GM19468 (cell line): ENCODE measurements around the gene HNRNPA1.
A peak's percentile ranks its signal among the peaks of the same experiment; 100 is the strongest.
"Not testable (repeated sequence)": the region's sequence is repeated elsewhere in the genome, so short reads cannot be mapped to it uniquely, and the experiment has no call there.

ENCODE experiments used
- ATAC-seq: cut with Tn5 transposase; IDR thresholded peaks from one replicate; pipeline ENCODE4 v1.9.1; 2021; ENCODE audit warnings: mild to moderate bottlenecking, moderate library complexity, moderate number of reproducible peaks; ENCODE audit not compliant: unreplicated experiment; ENCODE audit errors: extremely low read depth

Gene HNRNPA1

DNA sequence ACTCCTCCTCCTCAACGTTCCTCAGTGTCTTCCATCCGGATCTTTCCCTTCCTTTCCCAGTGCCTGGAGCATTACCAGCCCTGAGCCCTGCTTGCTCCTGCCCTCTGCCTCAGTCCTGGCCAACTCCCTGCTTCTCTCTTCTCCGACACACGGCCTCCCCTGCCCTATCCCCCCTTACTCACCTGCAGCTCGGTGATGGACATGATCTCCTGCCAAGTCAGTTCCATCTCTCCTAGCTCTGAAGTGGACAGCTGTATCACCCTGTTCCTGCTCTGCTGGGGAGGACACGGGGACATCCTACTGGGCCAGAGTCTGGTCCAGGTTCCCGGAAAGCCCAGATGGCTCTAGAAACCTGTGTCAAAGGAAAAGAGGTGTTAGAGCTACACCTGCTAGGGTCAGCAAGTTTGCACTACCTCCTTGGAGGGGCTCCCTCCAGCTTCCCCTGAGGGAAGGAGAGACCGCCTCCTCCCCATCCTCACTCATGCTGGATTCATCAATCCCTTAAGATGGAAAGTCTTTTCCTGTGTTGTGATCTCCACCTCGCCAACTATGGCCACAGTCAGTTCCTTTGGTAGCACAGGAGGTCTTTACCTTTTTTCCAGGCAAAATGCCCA, 14.5 kb downstream of the HNRNPA1 start:
- no peak for ATAC-seq

DNA sequence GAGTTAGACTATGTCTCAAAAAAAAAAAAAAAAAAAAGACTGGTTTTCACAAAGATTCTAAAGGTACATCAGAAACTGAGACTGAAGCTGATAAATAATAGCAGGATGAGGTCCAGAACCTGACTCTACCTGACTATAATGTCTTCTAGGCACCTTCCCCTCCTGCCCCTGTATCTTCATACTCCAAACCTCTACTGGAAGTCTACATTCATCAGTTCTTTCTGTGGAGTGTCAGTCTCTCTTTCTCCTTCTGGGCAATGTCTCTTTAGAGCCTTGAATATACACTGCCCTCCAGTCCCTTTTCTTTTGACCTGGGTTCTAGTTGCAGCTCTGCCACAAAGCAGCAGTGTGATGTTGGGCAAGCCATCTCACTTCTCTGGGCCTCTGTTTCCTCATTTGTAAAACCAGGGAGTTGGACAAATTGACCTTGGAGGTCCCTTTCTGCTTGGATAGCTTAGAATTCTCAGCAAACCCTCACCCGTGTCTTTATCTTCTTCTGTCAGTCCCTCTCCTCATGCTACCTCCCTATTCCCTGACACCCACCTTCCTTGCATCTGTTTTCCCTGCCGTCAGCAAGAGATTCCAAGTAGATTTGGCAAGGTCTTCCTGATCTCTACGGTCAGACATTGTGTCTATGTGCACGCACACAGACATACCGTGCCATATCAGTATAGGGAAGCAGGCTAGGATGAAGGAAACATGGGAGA, 16.0 kb downstream of the HNRNPA1 start:
- ATAC-seq, result no peak

GRCh38 chr12:54298904-54299303, 18.4 kb downstream of the HNRNPA1 start:
- ATAC-seq, result no peak

DNA sequence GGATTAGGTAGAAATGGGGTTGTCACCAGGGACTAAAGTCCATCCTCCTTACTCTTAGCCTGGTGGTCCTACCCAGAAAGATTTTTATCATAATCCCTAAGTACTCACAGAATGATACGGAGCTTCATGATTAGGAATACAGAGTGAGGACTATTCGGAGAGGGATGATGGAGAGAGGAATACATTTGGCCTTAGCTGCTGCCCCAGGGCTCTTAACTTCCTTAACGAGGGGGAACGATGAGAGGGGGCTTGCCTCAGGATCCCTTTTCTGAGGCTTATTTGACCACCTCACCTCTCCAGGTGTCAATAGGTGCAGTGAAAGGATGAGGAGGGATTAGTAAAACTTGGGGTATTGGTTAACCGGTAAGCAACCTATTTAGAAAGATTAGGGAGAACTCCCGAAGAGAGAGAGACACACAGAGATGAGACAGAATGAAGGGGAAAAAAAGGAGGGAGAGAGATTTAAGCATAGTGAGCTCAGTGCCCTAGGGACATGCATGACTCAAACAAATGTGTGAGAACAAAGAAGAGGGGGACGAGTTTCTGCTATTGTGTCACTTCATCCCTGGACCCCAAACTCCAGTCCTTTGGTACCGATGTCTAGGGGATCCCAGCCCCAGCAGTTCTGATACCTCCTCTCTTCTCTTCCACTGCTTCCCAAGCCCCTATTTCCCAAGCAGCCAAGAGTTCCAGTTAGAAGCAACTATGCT, 19.1 kb downstream of the HNRNPA1 start:
- ATAC-seq, result no peak

DNA sequence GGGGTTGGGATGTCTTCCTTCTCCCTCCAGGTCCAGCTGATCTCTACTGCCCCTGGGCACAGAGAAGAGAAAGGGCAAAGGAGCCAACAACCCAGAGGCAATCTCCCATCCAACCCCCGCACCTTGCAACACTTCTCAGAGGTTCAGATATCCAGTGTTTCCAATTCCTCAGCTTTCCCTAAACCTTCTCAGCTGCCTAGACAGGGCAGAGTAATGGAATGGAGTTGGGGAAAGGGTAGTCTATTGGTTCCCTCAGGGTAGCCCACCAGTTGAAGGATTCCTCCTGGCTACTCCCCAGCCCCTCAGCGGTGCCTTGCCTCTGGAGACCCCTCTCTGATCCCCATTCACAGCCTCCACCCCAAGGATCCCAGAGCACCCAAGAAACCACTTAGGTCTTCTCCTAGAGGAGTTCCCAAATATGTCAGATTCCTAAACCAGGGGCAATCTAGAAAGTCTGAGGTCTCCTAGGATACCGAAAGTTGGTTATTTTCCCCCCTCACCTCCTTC, 19.8 kb downstream of the HNRNPA1 start:
- ATAC-seq, result no peak

DNA sequence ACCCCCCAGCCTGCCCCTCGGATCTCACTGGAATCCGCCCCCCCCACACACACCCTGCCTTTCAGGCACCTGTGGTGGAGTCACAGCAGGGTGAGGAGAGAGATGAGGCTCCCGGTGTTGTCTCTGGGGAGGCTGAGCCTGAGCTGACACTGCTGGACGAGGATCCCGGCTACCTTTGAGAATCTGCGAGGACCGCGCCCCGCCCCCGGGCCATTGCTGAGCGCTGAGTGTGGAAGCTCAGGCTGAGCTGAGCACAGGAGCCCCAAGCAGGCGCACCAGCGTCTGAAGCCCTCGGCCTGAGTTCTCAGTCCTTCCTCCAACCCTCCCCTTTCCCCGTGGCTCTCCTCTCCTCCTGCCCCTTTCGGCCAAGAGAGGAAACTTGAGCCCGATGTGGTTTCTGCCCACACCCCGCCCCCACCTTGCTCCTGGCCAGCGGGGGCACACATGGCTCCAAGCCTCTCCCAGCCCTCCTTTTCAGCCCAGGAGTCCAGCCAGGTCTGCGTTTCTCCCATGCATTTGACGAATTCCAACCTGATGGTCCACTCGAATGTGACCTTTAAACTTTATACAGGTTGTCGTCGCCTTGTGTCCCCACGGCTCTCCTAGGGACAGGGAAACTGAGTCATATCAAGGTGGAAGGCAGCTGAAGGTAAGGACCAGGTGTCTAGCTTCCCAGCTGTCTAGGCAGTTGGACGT, 20.4 kb downstream of the HNRNPA1 start, which contains the start of gene NFE2:
NFE2 (minus strand) TSS at position 284 of the 696 bp plus-strand sequence. CDS start 5,767 bp downstream, outside the sequence.
- ATAC-seq, result no peak

GRCh38 chr12:54301428-54302048, 21.0 kb downstream of the HNRNPA1 start:
- no peak for ATAC-seq

GRCh38 chr12:54303640-54304039, 23.1 kb downstream of the HNRNPA1 start:
- no peak for ATAC-seq

GRCh38 chr12:54304187-54304810, 23.8 kb downstream of the HNRNPA1 start:
- no peak for ATAC-seq

- ATAC-seq, result no peak
These were observed 26.6 kb downstream of the HNRNPA1 start for GRCh38 chr12:54306925-54307741.

DNA sequence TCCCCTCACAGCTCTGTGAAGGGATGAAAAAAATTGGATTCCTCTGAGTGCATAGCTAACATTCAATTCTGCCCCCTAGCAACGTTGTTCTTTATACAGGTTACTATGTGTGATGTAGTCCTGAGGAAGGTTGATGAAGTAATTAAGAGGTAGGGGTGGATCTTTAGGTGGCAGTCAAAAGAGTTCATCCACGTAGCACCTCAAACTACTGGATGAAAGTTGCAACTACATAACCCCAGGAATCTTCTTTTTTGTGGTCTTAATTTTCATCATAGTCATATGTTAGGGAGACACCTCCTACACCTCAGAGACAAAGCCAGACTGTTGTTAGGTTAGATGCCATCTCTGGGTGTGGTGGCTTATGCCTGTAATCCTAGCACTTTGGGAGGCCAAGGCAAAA, 30.5 kb downstream of the HNRNPA1 start:
- no peak for ATAC-seq

DNA sequence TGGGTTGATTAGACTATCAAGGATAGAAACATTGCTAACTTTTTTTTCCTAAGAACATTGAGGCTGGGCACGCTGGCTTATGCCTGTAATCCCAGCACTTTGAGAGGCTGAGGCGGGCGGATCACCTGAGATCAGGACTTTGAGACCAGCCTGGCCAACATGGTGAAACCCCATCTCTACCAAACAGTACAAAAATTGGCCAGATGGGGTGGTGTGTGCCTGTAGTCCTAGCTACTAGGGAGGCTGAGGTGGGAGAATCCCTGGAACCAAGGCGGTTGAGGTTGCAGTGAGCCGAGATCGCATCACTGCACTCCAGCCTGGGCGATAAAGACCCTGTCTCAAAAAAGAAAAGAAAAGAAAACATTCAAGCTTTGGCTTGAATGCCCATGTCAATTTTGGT, 31.8 kb downstream of the HNRNPA1 start:
- ATAC-seq, result not testable (repeated sequence)

GRCh38 chr12:54321363-54321762, 40.8 kb downstream of the HNRNPA1 start:
- no peak for ATAC-seq

- peak; percentile 95 for ATAC-seq
These were observed 44.3 kb downstream of the HNRNPA1 start, which contains the start of gene COPZ1 for GRCh38 chr12:54324617-54325441. COPZ1 (plus strand) TSS chr12:54325131; CDS start chr12:54325164, 33 bp downstream.

DNA sequence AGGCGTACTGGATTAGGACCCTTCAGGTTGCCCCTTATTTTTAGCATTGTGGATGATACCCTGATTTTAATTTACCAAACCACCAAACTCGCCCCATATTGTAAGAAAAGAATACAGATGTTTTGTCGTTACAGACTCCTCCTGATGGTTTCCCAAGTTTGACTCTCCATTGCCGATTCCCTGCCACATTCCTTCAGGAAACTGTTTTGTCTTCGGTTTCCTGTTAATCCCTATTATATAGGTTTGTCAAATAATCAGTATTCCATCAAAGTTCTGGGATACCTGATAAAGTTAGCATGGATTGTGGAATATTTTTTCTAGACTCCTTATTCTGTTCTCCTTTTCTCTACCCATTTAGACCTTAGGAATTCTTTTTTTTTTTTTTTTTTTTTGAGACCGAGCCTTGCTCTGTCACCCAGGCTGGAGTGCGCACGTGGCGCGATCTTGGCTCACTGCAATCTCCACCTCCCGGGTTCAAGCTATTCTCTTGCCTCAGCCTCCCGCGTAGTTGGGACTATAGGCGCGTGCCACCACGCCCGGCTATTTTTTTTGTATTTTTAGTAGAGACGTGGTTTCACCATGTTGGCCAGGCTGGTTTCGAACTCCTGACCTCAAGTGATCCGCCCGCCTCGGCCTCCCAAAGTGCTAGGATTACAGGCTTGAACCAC, 45.0 kb downstream of the HNRNPA1 start:
- not testable (repeated sequence) for ATAC-seq

- ATAC-seq, result no peak
These were observed 48.2 kb downstream of the HNRNPA1 start for GRCh38 chr12:54328595-54329337.

DNA sequence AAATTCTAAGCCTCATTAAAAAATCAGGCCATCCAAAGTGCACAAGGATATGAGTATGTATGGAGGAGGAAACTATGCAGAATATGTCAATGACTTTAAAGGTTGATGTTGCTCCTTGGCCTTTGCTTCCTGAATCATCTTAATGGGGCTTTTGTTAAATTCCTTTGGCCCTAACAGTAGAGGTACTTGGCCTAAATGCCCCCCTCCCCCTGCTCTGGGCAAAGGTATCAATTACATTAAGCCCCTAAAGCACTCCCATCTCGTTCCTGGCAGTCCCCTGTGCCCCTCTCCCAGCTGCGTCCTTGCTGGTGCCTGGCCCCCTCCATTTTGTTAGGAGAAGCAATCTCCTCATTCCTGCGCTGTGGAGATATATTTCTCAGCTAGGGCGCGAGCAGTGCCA, 49.2 kb downstream of the HNRNPA1 start:
- no peak for ATAC-seq
